Gastroesophageal sphincter (tissue), 4 donors: Measurements from ENCODE around the gene EML5. TPM values are rescaled to one million over a fixed set of nuclear protein-coding genes. Genes with fewer than 3 reads are reported as not detected.

ENCODE experiments used
- ATAC-seq: fragments of 150-250 bp; one replicate; pipeline ENCODE4 v1.9.1; 2016; ENCODE audit warnings: mild to moderate bottlenecking, moderate library complexity
- H3K27ac ChIP-seq, 4 donors: fragments of 200-600 bp; sonication (generic) in 3 of 4; 1 replicate in 3 of 4; 2 replicates in 1 of 4; pipeline ENCODE4 v1.5.1; 2016 to 2019
- H3K27me3 ChIP-seq: fragments of 200-600 bp; sonication (generic); one replicate; pipeline ENCODE4 v1.5.1; 2019
- H3K36me3 ChIP-seq, 2 donors: fragments of 200-600 bp; sonication (generic); one replicate each; pipeline ENCODE4 v1.5.1; 2019; ENCODE audit warnings: control low read depth in 1 of 2
- H3K4me1 ChIP-seq, 3 donors: fragments of 200-600 bp; sonication (generic); 1 replicate in 2 of 3; 2 replicates in 1 of 3; pipeline ENCODE4 v1.5.1; 2016 to 2019; ENCODE audit warnings: control low read depth in 2 of 3
- H3K4me3 ChIP-seq, 2 donors: fragments of 200-600 bp; sonication (generic); one replicate each; pipeline ENCODE4 v1.5.1; 2019; ENCODE audit warnings: mild to moderate bottlenecking in 1 of 2, moderate library complexity in 1 of 2
- H3K9me3 ChIP-seq, 3 donors: fragments of 200-600 bp; sonication (generic); one replicate each; pipeline ENCODE4 v1.5.1; 2017 to 2019; ENCODE audit warnings: control low read depth in 2 of 3
- CTCF ChIP-seq, 4 experiments: fragments of 200-600 bp in 2 of 4; fragments of 450-650 bp in 2 of 4; sonication (generic) in 1 of 4; IDR thresholded peaks; one replicate each; pipeline ENCODE4 v1.5.1; 2017 to 2019; ENCODE audit warnings: antibody characterized with exemption in 4 of 4, mild to moderate bottlenecking in 2 of 4, moderate library complexity in 2 of 4
- EP300 ChIP-seq: sonication (generic); formaldehyde crosslinking; IDR thresholded peaks from one replicate; pipeline ENCODE4 v1.6.1; 2017; ENCODE audit warnings: antibody characterized with exemption, mild to moderate bottlenecking
- POLR2A ChIP-seq, 2 donors: fragments of 450-650 bp; IDR thresholded peaks; one replicate each; pipeline ENCODE4 v1.6.1; 2017; ENCODE audit warnings: antibody characterized with exemption in 2 of 2, mild to moderate bottlenecking in 2 of 2, moderate library complexity in 1 of 2
- POLR2AphosphoS5 ChIP-seq: sonication (generic); formaldehyde crosslinking; IDR thresholded peaks from one replicate; pipeline ENCODE4 v1.6.1; 2017; ENCODE audit warnings: antibody characterized with exemption
- WGBS, 2 donors: methylation state at CpG; one replicate each; pipeline ENCODE4 v1.1.5; 2018; ENCODE audit warnings: low coverage in 1 of 2; 5-methylcytosine and 5-hydroxymethylcytosine counted together
- total RNA-seq, 4 donors: library from RNA; depleted of rRNA; stranded (reverse); fragments of >200 nt; gene quantifications; one replicate each; pipeline ENCODE4 v1.1.0, GENCODE V29; 2016

EML5 gene
- total RNA-seq, 4 donors from 2014 or later: 3.9 to 6.7 (median 4.5) TPM

- ATAC-seq: no peak
- Histone ChIP-seq H3K4me3 (no peak overlapping the region), H3K27ac (no peak overlapping the region), H3K36me3 (peaks cover 0 to 10% of the 10 kb centered on the region in 2 donors), H3K4me1 (peaks cover 0 to 38% (median 6%) of the 10 kb centered on the region in 3 donors), H3K9me3 (no peaks in the 10 kb centered on the region), H3K27me3 (no peaks in the 10 kb centered on the region)
- no peak for TF ChIP-seq EP300
- TF ChIP-seq CTCF (IDR thresholded peaks at IDR 0.05): no peak
- no peak for TF ChIP-seq POLR2A (IDR thresholded peaks at IDR 0.05)
- no peak for TF ChIP-seq POLR2AphosphoS5
- WGBS, 2 donors: 100% methylated on average over 1 of the region's 1 CpG
Measured at GRCh38 chr14:88837495-88837894, 44.7 kb upstream of the EML5 start.

- Histone ChIP-seq H3K9me3 (no peaks in the 10 kb centered on the region), H3K27ac (peak overlapping the region in 2 of 4 donors; percentile 65 to 73), H3K4me1 (peaks cover 5 to 56% (median 13%) of the 10 kb centered on the region in 3 donors)
Measured at GRCh38 chr14:88835661-88836060, 42.9 kb upstream of the EML5 start.

GRCh38 chr14:88834883-88835431, 42.2 kb upstream of the EML5 start:
- H3K4me1 ChIP-seq: peaks cover 5 to 63% (median 13%) of the 10 kb centered on the region in 3 donors
- H3K27me3 ChIP-seq: no peaks in the 10 kb centered on the region
- H3K9me3 ChIP-seq: no peaks in the 10 kb centered on the region
- TF ChIP-seq POLR2AphosphoS5 (no peak), CTCF (IDR thresholded peaks at IDR 0.05) (no peak), POLR2A (IDR thresholded peaks at IDR 0.05) (no peak), EP300 (no peak)
- no peak for ATAC-seq
- no peaks in the 10 kb centered on the region for H3K36me3 ChIP-seq
- peak overlapping the region; percentile 59 to 73 (median 68) for H3K27ac ChIP-seq
- H3K4me3 ChIP-seq: no peak overlapping the region

More at GRCh38 chr14:88835661-88836060, 42.9 kb upstream of the EML5 start:
- ATAC-seq: no peak
- Histone ChIP-seq H3K4me3 (no peak overlapping the region), H3K36me3 (peaks cover 0 to 1% of the 10 kb centered on the region in 2 donors), H3K27me3 (no peaks in the 10 kb centered on the region)
- TF ChIP-seq CTCF (IDR thresholded peaks at IDR 0.05): no peak
- TF ChIP-seq POLR2A (IDR thresholded peaks at IDR 0.05): no peak
- no peak for TF ChIP-seq EP300
- TF ChIP-seq POLR2AphosphoS5: no peak

- Histone ChIP-seq H3K27ac (peak overlapping the region; percentile 61 to 80 (median 70)), H3K27me3 (no peaks in the 10 kb centered on the region), H3K4me3 (no peak overlapping the region), H3K9me3 (no peaks in the 10 kb centered on the region), H3K4me1 (peaks cover 5 to 80% (median 13%) of the 10 kb centered on the region in 3 donors), H3K36me3 (no peaks in the 10 kb centered on the region)
- peak; percentile 89 for ATAC-seq
- TF ChIP-seq EP300: no peak
- no peak for TF ChIP-seq CTCF (IDR thresholded peaks at IDR 0.05)
- no peak for TF ChIP-seq POLR2A (IDR thresholded peaks at IDR 0.05)
- peak; percentile 81 for TF ChIP-seq POLR2AphosphoS5
Measured at GRCh38 chr14:88831284-88831683, 38.5 kb upstream of the EML5 start.

GRCh38 chr14:88829685-88830302, 37.0 kb upstream of the EML5 start:
- Histone ChIP-seq H3K36me3 (no peaks in the 10 kb centered on the region), H3K4me3 (no peak overlapping the region), H3K27ac (peak overlapping the region in 3 of 4 donors; percentile 61 to 73 (median 67)), H3K27me3 (no peaks in the 10 kb centered on the region), H3K9me3 (no peaks in the 10 kb centered on the region), H3K4me1 (peaks cover 5 to 77% (median 7%) of the 10 kb centered on the region in 3 donors)
- TF ChIP-seq POLR2AphosphoS5 (no peak), CTCF (IDR thresholded peaks at IDR 0.05) (no peak), POLR2A (IDR thresholded peaks at IDR 0.05) (no peak), EP300 (no peak)
- WGBS, 2 donors: 81% methylated on average over 4 of the region's 4 CpGs
- ATAC-seq: no peak
